Chondrocyte (in vitro differentiated cells): ENCODE measurements around the gene ZNF266. TPM values are rescaled to one million over a fixed set of nuclear protein-coding genes. Genes with fewer than 3 reads are reported as not detected.
A peak's percentile ranks its signal among the peaks of the same experiment; 100 is the strongest.

Experiments
- DNase-seq: peaks from one replicate; pipeline ENCODE4 v3.0.0; 2021; ENCODE audit warnings: mixed read lengths, low spot score
- H3K27ac Mint-ChIP-seq: one replicate; pipeline ENCODE4 v1.8.0; 2021; ENCODE audit warnings: mild to moderate bottlenecking, moderate library complexity, mixed read lengths; ENCODE audit not compliant: unreplicated experiment
- H3K27me3 Mint-ChIP-seq: 2 replicates; pipeline ENCODE4 v1.8.0; 2021; ENCODE audit warnings: low read depth, mixed read lengths
- H3K36me3 Mint-ChIP-seq: 2 replicates; pipeline ENCODE4 v1.8.0; 2021; ENCODE audit warnings: low read depth, mixed read lengths
- H3K4me1 Mint-ChIP-seq: 2 replicates; pipeline ENCODE4 v1.8.0; 2021; ENCODE audit warnings: low read depth, mild to moderate bottlenecking, mixed read lengths
- H3K4me3 Mint-ChIP-seq: one replicate; pipeline ENCODE4 v1.8.0; 2021; ENCODE audit warnings: mild to moderate bottlenecking, moderate library complexity, mixed read lengths; ENCODE audit not compliant: unreplicated experiment
- H3K9me3 Mint-ChIP-seq: 2 replicates; pipeline ENCODE4 v1.8.0; 2021; ENCODE audit warnings: low read depth, mixed read lengths
- total RNA-seq: library from RNA; stranded (reverse); gene quantifications from 3 replicates; pipeline ENCODE4 v1.2.1, GENCODE V29; 2021
- TF ChIP-seq, protein P1 (sequence below): fragments of 200-600 bp; sonication (generic); IDR thresholded peaks from 2 replicates; pipeline ENCODE4 v1.5.0; 2021; ENCODE audit warnings: antibody characterized with exemption, mild to moderate bottlenecking, moderate library complexity

Gene ZNF266
- total RNA-seq, 1 donor from 2014 or later, result 13.0 TPM

- H3K27ac Mint-ChIP-seq, result no peak overlapping the region
- H3K4me3 Mint-ChIP-seq, result no peak overlapping the region
- H3K9me3 Mint-ChIP-seq, result peaks cover 82% of the 10 kb centered on the region
- no peak for DNase-seq
- H3K36me3 Mint-ChIP-seq, result peaks cover 29% of the 10 kb centered on the region
- H3K27me3 Mint-ChIP-seq, result no peaks in the 10 kb centered on the region
- H3K4me1 Mint-ChIP-seq, result no peaks in the 10 kb centered on the region
- TF ChIP-seq, protein P1, sequence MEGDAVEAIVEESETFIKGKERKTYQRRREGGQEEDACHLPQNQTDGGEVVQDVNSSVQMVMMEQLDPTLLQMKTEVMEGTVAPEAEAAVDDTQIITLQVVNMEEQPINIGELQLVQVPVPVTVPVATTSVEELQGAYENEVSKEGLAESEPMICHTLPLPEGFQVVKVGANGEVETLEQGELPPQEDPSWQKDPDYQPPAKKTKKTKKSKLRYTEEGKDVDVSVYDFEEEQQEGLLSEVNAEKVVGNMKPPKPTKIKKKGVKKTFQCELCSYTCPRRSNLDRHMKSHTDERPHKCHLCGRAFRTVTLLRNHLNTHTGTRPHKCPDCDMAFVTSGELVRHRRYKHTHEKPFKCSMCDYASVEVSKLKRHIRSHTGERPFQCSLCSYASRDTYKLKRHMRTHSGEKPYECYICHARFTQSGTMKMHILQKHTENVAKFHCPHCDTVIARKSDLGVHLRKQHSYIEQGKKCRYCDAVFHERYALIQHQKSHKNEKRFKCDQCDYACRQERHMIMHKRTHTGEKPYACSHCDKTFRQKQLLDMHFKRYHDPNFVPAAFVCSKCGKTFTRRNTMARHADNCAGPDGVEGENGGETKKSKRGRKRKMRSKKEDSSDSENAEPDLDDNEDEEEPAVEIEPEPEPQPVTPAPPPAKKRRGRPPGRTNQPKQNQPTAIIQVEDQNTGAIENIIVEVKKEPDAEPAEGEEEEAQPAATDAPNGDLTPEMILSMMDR, result no peak
Measured at GRCh38 chr19:9461938-9462337, 26.6 kb upstream of the ZNF266 start.

DNA sequence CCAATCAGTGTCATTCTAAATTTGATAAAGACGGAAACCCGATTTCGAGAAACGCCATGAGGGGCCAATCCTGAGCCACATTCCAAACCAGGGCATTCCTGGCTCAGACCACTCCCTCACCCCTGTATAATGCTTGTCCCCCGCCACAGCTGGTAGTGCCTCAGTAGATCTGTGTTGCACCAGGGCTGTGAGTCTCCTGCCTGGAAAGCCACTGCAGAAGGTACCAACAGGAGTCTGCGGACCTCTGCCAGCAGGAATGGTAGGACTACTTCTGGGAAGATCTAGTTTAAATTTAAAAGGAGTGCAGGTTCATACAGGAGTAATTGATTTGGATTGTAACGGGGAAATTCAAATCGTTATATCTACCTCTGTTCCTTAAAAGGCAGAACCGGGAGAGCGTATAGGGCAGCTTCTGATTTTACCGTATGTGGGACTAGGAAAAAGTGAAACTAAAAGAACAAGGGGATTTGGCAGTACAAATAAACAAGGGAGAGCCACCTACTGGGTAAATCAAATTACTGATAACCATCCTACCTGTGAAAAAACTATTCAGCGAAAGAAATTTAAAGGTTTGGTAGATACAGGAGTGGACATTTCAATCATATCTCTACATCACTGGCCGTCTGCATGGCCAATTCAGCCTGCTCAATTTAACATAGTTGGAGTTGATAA, 20.8 kb upstream of the ZNF266 start:
- no peak overlapping the region for H3K4me3 Mint-ChIP-seq
- H3K4me1 Mint-ChIP-seq, result no peaks in the 10 kb centered on the region
- H3K27ac Mint-ChIP-seq, result no peak overlapping the region
- H3K9me3 Mint-ChIP-seq, result peaks cover 84% of the 10 kb centered on the region
- TF ChIP-seq, protein P1, result no peak
- H3K27me3 Mint-ChIP-seq, result no peaks in the 10 kb centered on the region
- no peak for DNase-seq
- H3K36me3 Mint-ChIP-seq, result peaks cover 34% of the 10 kb centered on the region

- Mint-ChIP-seq H3K27ac (no peak overlapping the region), H3K27me3 (no peaks in the 10 kb centered on the region), H3K36me3 (peaks cover 34% of the 10 kb centered on the region), H3K4me1 (no peaks in the 10 kb centered on the region), H3K9me3 (peaks cover 76% of the 10 kb centered on the region), H3K4me3 (no peak overlapping the region)
- DNase-seq, result no peak
- TF ChIP-seq, protein P1, result no peak
Measured at GRCh38 chr19:9453953-9454352, 18.6 kb upstream of the ZNF266 start.

GRCh38 chr19:9445037-9445436, 9.7 kb upstream of the ZNF266 start:
- Mint-ChIP-seq H3K4me1 (no peaks in the 10 kb centered on the region), H3K27ac (no peak overlapping the region), H3K9me3 (peaks cover 56% of the 10 kb centered on the region), H3K36me3 (peaks cover 56% of the 10 kb centered on the region), H3K4me3 (no peak overlapping the region), H3K27me3 (no peaks in the 10 kb centered on the region)
- DNase-seq, result no peak
- TF ChIP-seq, protein P1, result no peak

- H3K4me1 Mint-ChIP-seq, result peaks cover 23% of the 10 kb centered on the region
- H3K27ac Mint-ChIP-seq, result peak overlapping the region; percentile 94
- DNase-seq, result no peak
- H3K9me3 Mint-ChIP-seq, result peaks cover 25% of the 10 kb centered on the region
- H3K4me3 Mint-ChIP-seq, result peak overlapping the region; percentile 86
- no peaks in the 10 kb centered on the region for H3K27me3 Mint-ChIP-seq
- TF ChIP-seq, protein P1, result no peak
- peaks cover 23% of the 10 kb centered on the region for H3K36me3 Mint-ChIP-seq
Measured at GRCh38 chr19:9436358-9436757, 985 bp upstream of the ZNF266 start.
